Stomach (tissue), 9 donors: ENCODE measurements around the gene PTPRU. TPM values are rescaled to one million over a fixed set of nuclear protein-coding genes. Genes with fewer than 3 reads are reported as not detected.

ENCODE experiments used
- DNase-seq, 2 donors: peaks; one replicate each; pipeline versions ENCODE4 v3.0.0 to v3.0.0-alpha.2; 2013 to 2019
- H3K27ac ChIP-seq, 5 donors: fragments of 200-600 bp in 4 of 5; sonication (generic) in 4 of 5; one replicate each; pipeline ENCODE4 v1.5.1; 2013 to 2019; ENCODE audit warnings: mild to moderate bottlenecking in 1 of 5, moderate library complexity in 1 of 5
- H3K27me3 ChIP-seq, 3 donors: fragments of 200-600 bp; sonication (generic); one replicate each; pipeline ENCODE4 v1.5.1; 2017 to 2019; ENCODE audit warnings: mixed run types in 1 of 3
- H3K36me3 ChIP-seq, 4 donors: fragments of 200-600 bp; sonication (generic); 1 replicate in 3 of 4; 2 replicates in 1 of 4; pipeline ENCODE4 v1.5.1; 2016 to 2019
- H3K4me1 ChIP-seq, 4 donors: fragments of 200-600 bp; sonication (generic); one replicate each; pipeline ENCODE4 v1.5.1; 2016 to 2019
- H3K4me3 ChIP-seq, 4 donors: fragments of 200-600 bp; sonication (generic) in 3 of 4; one replicate each; pipeline ENCODE4 v1.5.1; 2016 to 2019; ENCODE audit warnings: mild to moderate bottlenecking in 1 of 4
- H3K9me3 ChIP-seq, 4 donors: fragments of 200-600 bp; sonication (generic); one replicate each; pipeline ENCODE4 v1.5.1; 2016 to 2019
- CTCF ChIP-seq, 7 experiments: fragments of 450-650 bp in 4 of 7; fragments of 200-600 bp in 3 of 7; sonication (generic) in 3 of 7; IDR thresholded peaks; one replicate each; pipeline ENCODE4 v1.5.1; 2016 to 2019; ENCODE audit warnings: antibody characterized with exemption in 7 of 7, control low read depth in 2 of 7, mild to moderate bottlenecking in 1 of 7
- EP300 ChIP-seq: sonication (generic); formaldehyde crosslinking; IDR thresholded peaks from one replicate; pipeline ENCODE4 v1.6.1; 2017; ENCODE audit warnings: antibody characterized with exemption
- POLR2A ChIP-seq, 4 donors: fragments of 450-650 bp; IDR thresholded peaks; one replicate each; pipeline ENCODE4 v1.6.1; 2016; ENCODE audit warnings: antibody characterized with exemption in 4 of 4, control low read depth in 2 of 4, mild to moderate bottlenecking in 1 of 4, moderate library complexity in 1 of 4
- POLR2AphosphoS5 ChIP-seq, 3 donors: sonication (generic); formaldehyde crosslinking; IDR thresholded peaks; one replicate each; pipeline ENCODE4 v1.6.1; 2016; ENCODE audit warnings: antibody characterized with exemption in 3 of 3
- WGBS, 5 donors: extraction: QIAGEN DNeasy Blood & Tissue Kit in 3 of 5; methylation state at CpG; one replicate each; pipeline versions ENCODE4 v1.1.5 to v1.1.7; 2013 to 2018; 5-methylcytosine and 5-hydroxymethylcytosine counted together
- intact Hi-C: fragments of 100-400 bp; cut with DNase I; formaldehyde crosslinking; loops from one replicate; pipeline ENCODE4 v1.15.1; 2023; ENCODE audit warnings: low total_unique reads
- polyA plus RNA-seq, 3 donors: library from polyadenylated mRNA; stranded (reverse); fragments of 200-250 nt; gene quantifications; one replicate each; pipeline ENCODE4 v1.2.3, GENCODE V29; 2013
- total RNA-seq, 5 donors: library from RNA; depleted of rRNA; stranded (reverse); fragments of >200 nt; gene quantifications; one replicate each; pipeline versions ENCODE4 v1.1.0 to v1.2.3, GENCODE V29; 2014 to 2016
- donor health status: healthy with polysubstance abuse.
- donor health status: Bipolar disorder and iron deficiency.
- donor health status: healthy.

The PTPRU gene
- total and polyA plus RNA-seq, 8 donors = 0.29 to 17.5 (median 6.2) TPM

DNA sequence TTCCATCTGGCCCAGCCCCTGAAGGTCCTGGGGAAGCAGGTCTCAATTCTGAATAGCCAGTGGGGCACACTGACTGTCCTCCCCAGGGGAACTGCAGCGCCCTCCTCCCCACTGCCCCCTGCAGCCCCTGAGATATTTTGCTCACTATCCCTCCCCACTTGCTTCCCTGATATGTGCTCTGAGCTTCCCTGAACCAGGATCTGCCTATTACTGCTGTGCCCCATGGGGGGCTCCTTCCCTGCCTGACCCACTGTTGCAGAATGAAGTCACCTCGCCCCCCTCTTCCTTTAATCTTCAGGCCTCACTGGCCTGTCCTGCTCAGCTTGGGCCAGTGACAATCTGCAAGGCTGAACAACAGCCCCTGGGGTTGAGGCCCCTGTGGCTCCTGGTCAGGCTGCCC, 89.8 kb downstream of the PTPRU start:
- no peak overlapping the region for H3K27ac ChIP-seq
- H3K4me1 ChIP-seq = no peaks in the 10 kb centered on the region
- 86 to 96% (median 89%) methylated on average over 2 of the region's 2 CpGs for WGBS, 5 donors
- H3K9me3 ChIP-seq = no peaks in the 10 kb centered on the region
- no peak for TF ChIP-seq EP300
- intact Hi-C loops = no loop called here
- H3K4me3 ChIP-seq = no peak overlapping the region
- H3K27me3 ChIP-seq = peaks cover 0 to 3% (median 0%) of the 10 kb centered on the region in 3 donors
- peaks cover 0 to 53% (median 28%) of the 10 kb centered on the region in 4 donors for H3K36me3 ChIP-seq
- DNase-seq = no peak

GRCh38 chr1:29327223-29327935, 91.1 kb downstream of the PTPRU start:
- Histone ChIP-seq H3K9me3 (no peaks in the 10 kb centered on the region), H3K36me3 (peaks cover 0 to 48% (median 28%) of the 10 kb centered on the region in 4 donors), H3K27ac (no peak overlapping the region), H3K4me3 (no peak overlapping the region), H3K4me1 (no peaks in the 10 kb centered on the region), H3K27me3 (peaks cover 0 to 3% (median 0%) of the 10 kb centered on the region in 3 donors)
- intact Hi-C loops = no loop called here
- TF ChIP-seq EP300 (no peak), CTCF (IDR thresholded peaks at IDR 0.05) (no peak), POLR2A (IDR thresholded peaks at IDR 0.05) (no peak), POLR2AphosphoS5 (IDR thresholded peaks at IDR 0.05) (no peak)
- no peak for DNase-seq
- WGBS, 5 donors = 87 to 95% (median 93%) methylated on average over 7 to 9 of the region's 9 CpGs

DNA sequence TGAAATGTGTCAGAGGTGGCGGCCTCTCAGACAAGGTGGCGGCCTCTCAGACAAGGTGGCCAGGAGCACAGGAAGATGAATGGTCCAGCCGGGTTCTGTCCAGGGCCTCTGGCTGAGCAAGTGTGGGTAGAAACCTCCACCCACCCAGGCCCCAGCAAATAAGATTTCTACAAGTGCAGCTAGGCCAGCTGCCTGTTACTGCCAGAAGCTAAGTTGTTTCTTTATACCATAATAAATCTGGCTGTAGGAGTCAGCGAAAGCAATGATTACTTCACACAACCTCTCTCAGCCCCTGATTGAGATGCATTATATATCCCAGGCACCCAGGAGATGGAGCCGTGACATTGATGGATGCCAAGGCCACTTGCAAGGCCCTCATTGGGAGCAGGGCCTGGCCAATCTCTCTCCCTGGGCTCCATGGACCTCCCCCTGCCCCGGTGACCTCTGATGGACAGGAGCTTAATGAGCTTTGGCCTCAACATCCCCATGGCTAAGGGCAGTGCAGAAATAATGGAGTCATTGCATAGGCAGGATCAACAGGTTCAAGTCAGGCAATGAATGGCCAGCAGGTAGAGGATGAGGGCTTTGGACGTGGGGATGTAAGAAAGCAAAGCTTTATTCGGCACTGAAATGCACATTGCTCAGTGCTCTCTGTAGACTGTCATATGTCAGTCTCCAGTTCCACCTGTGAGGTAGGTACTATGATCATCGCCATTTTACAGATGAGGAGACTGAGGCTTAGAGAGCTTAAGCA, 92.9 kb downstream of the PTPRU start:
- H3K9me3 ChIP-seq = no peaks in the 10 kb centered on the region
- no peaks in the 10 kb centered on the region for H3K4me1 ChIP-seq
- no peak for DNase-seq
- TF ChIP-seq EP300 = no peak
- TF ChIP-seq POLR2A (IDR thresholded peaks at IDR 0.05) = no peak
- no peak for TF ChIP-seq CTCF (IDR thresholded peaks at IDR 0.05)
- no peak for TF ChIP-seq POLR2AphosphoS5 (IDR thresholded peaks at IDR 0.05)
- peaks cover 0 to 33% (median 20%) of the 10 kb centered on the region in 4 donors for H3K36me3 ChIP-seq
- intact Hi-C loops = no loop called here
- H3K4me3 ChIP-seq = no peak overlapping the region
- peaks cover 0 to 3% (median 0%) of the 10 kb centered on the region in 3 donors for H3K27me3 ChIP-seq
- WGBS, 5 donors = 88 to 93% (median 88%) methylated on average over 8 to 9 of the region's 9 CpGs
- H3K27ac ChIP-seq = no peak overlapping the region

- WGBS, 5 donors = 60 to 76% (median 69%) methylated on average over 2 of the region's 2 CpGs
- Histone ChIP-seq H3K9me3 (no peaks in the 10 kb centered on the region), H3K4me3 (no peak overlapping the region), H3K36me3 (peaks cover 0 to 29% (median 18%) of the 10 kb centered on the region in 4 donors), H3K27me3 (peaks cover 0 to 3% (median 0%) of the 10 kb centered on the region in 3 donors), H3K4me1 (no peaks in the 10 kb centered on the region), H3K27ac (no peak overlapping the region)
- TF ChIP-seq POLR2AphosphoS5 (IDR thresholded peaks at IDR 0.05) (no peak), POLR2A (IDR thresholded peaks at IDR 0.05) (no peak), CTCF (IDR thresholded peaks at IDR 0.05) (no peak), EP300 (no peak)
- intact Hi-C loops = no loop called here
- no peak for DNase-seq
These were observed 93.8 kb downstream of the PTPRU start for GRCh38 chr1:29330089-29330488.
